GM21576 (cell line): Measurements from ENCODE around the gene CLTC.

ENCODE experiments used
- ATAC-seq: cut with Tn5 transposase; IDR thresholded peaks from one replicate; pipeline ENCODE4 v1.9.1; 2021; ENCODE audit warnings: mild to moderate bottlenecking, moderate library complexity; ENCODE audit not compliant: unreplicated experiment

The CLTC gene

DNA sequence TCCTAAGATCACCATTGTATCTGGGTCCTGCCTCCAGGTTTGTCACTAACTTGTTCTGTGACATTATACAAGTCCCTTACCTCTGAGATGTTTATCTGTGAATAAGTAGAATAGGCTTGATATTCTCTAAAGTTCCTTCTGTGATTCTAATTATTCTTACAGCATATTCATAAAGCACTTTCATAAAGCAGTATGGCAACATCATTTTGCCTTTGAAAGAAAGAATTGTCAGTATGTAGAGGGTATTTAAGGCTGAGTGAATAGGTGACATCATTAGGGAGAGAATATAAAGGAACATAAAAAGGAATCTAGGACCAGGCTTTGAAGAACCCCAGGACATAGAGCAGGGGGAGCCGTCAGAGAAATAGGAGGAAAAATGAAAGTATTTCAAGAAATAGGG, 103.3 kb downstream of the CLTC start:
- no peak for ATAC-seq

DNA sequence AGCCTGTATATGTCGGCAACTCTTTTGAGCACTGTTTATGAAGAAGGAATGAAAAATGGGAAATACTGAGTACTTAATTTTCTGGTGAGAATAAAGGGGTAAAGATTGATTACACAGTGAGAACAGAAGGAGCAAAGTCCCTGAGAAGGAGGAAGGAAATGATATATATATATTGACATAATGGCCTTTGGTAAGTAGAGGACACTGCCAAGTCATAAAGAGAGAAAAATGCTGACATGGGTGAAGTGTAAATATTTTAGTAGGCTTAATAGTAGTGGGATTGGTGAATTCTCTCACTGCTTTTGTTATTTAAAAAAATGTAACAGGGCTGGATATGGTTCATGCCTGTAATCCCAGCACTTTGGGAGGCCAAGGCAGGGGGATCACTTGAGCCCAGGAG, 103.9 kb downstream of the CLTC start:
- ATAC-seq, result no peak

DNA sequence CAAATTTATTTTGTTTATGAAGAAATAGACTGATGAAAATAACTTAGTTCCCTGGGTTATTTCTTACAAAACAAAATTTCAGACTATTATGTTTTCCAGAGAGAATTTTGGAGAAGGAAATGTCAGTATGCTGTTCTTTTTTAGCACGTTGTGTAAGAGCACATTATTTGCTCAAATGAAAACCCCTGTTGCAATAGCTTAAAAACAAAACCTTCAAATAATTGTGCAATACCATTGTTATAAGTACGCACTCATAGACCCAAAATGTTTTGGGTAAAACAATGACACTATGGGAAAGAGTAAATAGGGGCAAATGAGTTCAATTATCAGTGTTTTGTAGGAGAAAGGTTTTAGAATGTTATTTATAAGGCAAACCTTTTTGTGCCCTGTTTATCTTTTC, 106.0 kb downstream of the CLTC start:
- no peak for ATAC-seq

DNA sequence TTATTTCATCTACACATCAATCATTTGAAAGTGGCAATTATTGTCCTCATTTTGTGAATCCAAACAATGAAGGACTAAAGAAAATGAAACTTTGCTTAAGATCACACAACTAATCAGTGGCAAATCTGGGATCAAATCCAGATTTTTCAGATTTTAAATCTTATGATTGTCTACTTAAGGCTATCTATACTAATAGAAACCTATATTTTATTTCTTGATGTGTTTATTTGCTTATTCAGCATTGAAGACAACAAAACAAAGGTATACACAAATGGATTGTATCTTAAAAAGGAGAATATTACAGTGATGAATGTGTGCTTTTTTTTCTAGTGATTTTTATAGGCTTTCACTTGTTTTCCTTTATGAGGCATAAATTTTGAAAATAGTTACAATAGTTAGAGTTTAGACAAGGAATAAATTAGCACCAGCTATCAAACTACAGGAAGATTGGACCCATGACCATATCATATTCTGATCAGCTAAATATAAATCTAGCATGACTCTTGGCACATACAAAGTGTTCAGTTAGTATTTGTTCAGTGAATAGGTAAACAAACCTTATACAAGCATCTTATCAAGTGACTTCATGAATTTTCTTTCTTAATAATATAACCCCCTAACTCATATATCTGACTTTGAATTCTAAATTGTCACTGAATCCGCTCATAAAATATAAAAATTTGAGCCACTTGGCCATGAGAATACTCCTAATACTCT, 108.3 kb downstream of the CLTC start:
- no peak for ATAC-seq

DNA sequence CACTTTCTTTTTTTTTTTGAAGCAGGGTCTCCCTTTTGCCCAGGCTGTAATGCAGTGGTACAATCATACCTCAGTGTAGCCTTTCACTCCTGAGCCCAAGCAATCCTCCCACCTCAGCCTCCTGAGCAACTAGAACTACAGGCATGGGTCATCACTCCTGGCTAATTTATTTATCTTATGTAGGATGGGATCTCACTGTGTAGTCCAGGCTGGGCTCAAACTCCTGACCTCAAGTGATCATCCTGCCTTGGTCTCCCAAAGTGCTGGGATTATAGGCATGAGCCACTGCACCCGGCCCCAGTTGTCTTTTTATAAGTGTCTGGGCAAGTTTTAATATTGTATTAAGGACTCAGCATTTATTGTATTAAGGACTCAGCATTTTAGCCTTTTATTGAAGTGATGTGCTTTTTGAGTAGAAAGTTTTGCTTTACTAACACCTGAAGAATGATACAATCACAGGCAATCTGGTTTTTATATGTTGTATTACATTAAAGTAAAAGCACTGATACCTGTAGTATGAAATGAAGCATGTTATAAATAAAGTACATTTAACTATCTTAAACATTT, 110.7 kb downstream of the CLTC start:
- ATAC-seq, result no peak

DNA sequence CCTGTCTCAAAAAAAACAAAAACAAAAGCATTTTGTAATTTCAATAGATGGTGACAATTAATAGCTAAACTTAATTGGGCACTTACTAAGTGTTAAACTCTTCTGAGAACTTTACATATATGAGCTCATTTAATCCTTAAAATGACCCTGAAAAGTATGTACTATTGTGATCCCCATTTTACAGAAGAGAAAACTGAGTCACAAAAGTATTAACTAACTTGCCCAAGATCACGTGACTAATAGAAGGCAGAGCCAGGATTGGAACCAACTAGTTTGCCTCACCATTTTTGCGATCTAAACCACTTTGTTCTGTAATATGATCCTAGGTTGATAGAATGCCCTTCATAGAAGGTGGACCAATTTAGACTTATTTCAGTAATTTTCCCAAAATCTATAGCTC, 114.0 kb downstream of the CLTC start:
- ATAC-seq, result no peak

DNA sequence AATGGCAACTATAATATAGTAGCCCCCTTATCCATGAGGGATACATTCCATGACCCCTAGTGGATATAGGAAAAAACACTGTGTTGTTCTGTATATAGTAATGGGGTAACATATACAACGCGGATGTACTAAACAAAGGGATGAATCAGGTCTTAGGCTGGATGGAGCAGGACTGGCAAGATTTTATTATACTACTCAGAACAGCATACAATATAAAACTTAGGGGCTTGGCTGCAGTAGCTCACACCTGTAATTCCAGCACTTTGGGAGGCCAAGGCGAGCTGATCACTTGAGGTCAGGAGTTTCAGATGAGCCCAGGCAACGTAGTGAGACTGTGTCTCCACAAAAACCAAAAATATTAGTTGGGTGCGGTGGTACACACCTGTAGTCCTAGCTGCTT, 114.5 kb downstream of the CLTC start:
- ATAC-seq, result no peak

DNA sequence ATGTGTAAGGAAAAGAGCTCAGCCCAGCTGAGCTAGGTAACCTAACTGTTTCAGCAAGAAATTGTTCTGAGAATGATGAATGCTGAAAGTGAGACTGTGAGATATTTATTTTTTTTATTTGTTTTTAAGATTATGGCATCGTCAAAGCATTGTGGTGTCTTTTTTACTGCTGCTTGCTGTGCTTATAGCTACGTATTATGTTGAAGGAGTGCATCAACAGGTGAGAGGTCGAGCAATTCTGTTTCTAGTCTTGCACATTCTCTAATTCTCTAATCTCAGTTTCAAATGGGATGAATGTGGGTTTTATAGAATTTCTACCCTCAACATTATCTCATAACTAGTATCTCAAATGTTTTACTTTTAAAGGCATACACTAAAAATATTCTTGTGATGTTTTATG, 117.6 kb downstream of the CLTC start:
- ATAC-seq, result no peak

DNA sequence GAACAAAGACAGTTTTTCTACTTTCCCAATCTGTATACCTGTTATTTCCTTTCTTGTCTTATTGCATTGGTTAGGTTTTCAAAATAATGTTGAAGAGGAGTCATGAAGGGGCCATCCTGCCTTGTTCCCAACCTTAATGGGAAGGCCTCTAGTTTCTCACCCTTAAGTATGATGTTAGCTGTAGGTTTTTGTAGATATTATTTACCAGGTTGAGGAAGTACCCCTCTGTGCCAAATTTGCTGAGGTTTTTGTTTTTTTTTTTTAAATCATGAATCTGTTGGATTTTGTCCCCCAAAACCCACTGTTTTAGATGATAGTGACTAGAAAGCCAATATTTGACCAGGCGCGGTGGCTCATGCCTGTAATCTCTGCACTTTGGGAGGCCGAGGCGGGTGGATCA, 124.1 kb downstream of the CLTC start:
- ATAC-seq, result no peak

DNA sequence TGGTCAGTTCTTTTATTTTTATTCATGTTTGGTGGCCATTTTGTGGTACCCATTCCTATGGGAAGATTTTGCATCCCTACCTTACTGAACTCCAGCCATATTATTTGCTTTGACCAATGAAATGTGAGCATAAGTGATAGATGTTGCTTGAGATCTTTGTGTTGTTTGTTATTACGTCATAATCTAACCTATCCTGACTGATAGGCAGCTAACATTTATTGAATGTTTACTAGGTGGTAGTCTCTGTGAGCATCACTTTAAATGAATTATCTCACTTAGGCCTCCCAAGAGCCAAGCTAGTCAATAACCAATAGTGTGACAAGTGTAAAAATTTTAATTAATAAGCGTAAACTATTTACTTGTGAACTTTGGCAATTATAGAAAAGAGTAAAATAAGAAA, 125.3 kb downstream of the CLTC start:
- no peak for ATAC-seq
